ENCODE results near the gene PRR5L.

Gene PRR5L

DNA sequence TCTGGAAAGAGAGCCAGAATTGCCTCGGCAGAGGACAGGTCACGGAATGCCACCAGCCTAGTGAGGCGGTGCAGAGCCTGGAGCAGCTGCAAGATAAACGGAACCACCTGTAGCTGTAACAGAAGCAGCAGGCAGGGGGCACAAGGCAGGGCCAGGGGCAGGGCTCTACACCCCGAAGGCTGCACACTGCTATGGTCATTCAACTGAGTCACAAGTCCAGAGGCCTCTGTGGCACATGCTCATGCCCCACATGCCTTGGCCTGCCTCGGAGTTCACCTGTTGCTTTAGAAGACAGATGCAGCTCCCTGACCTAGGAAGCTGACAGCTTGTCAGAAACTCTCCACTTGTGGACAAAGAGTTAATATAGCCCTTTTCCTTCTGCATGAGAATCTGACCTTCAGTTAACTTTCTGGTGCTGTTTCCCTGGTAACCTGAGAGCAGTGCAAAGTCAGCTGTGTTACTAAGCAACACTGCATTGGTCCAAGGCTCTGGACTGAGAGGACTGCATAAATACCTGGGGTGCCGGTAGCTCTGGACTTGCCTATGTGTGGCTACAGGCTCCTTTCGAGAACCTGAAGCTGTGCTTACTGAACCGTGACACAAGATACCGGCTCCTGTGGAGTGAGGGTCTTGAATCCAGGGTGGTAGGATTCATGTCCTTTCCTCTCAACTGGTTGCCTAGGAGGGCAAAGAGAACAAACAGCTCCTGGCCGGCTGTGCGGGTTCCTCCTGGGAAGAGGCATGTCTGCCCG is 17.4 kb upstream of the PRR5L start:
- Histone ChIP-seq H3K4me3 (ENCODE audit: control insufficient read depth in 1 of 7, extremely low read depth in 1 of 7, insufficient read depth in 4 of 7, low read depth in 2 of 7, low read length in 6 of 7) (no peak overlapping the region), H3K36me3 (ENCODE audit: control insufficient read depth in 4 of 4, insufficient read depth in 4 of 4, low read length in 3 of 4) (peaks cover 10 to 57% (median 48%) of the 10 kb centered on the region in 4 experiments), H3K27me3 (replicated peaks in 2 of 5; ENCODE audit: control insufficient read depth in 4 of 5, insufficient read depth in 5 of 5, low read length in 4 of 5) (no peaks in the 10 kb centered on the region), H3K4me1 (ENCODE audit: control extremely low read depth in 1 of 4, control insufficient read depth in 4 of 4, insufficient read depth in 4 of 4, low read length in 3 of 4) (no peaks in the 10 kb centered on the region), H3K9me3 (ENCODE audit: control extremely low read depth in 1 of 5, control insufficient read depth in 4 of 5, insufficient read depth in 2 of 5, low read depth in 1 of 5, low read length in 4 of 5) (peaks cover 0 to 15% (median 3%) of the 10 kb centered on the region in 5 experiments), H3K27ac (ENCODE audit: insufficient read depth in 1 of 2, low read depth in 1 of 2, low read length in 2 of 2, poor library complexity in 1 of 2, severe bottlenecking in 2 of 2) (no peak overlapping the region)
- ChIA-PET CTCF (interaction anchor here (1.0 to 2.9 kb wide), 2 partner anchors 8 to 20 kb away, joined by 4 to 7 read pairs; no protein-coding TSS in a partner anchor), POLR2A (no interaction called here)
- 97% methylated on average over 12 of the region's 13 CpGs for WGBS (ENCODE audit: insufficient coverage)
- DNase-seq: no peak

- WGBS (ENCODE audit: insufficient coverage): no CpG with 5 or more reads among the region's 1 CpG
- Histone ChIP-seq H3K4me3 (ENCODE audit: control insufficient read depth in 1 of 7, extremely low read depth in 1 of 7, insufficient read depth in 4 of 7, low read depth in 2 of 7, low read length in 6 of 7) (no peak overlapping the region), H3K27ac (ENCODE audit: insufficient read depth in 1 of 2, low read depth in 1 of 2, low read length in 2 of 2, poor library complexity in 1 of 2, severe bottlenecking in 2 of 2) (no peak overlapping the region), H3K4me1 (ENCODE audit: control extremely low read depth in 1 of 4, control insufficient read depth in 4 of 4, insufficient read depth in 4 of 4, low read length in 3 of 4) (no peaks in the 10 kb centered on the region), H3K9me3 (ENCODE audit: control extremely low read depth in 1 of 5, control insufficient read depth in 4 of 5, insufficient read depth in 2 of 5, low read depth in 1 of 5, low read length in 4 of 5) (peaks cover 0 to 15% (median 4%) of the 10 kb centered on the region in 5 experiments), H3K27me3 (replicated peaks in 2 of 5; ENCODE audit: control insufficient read depth in 4 of 5, insufficient read depth in 5 of 5, low read length in 4 of 5) (no peaks in the 10 kb centered on the region), H3K36me3 (ENCODE audit: control insufficient read depth in 4 of 4, insufficient read depth in 4 of 4, low read length in 3 of 4) (peaks cover 6 to 42% (median 34%) of the 10 kb centered on the region in 4 experiments)
- ChIA-PET POLR2A (no interaction called here), CTCF (interaction anchor here (1.1 to 2.9 kb wide), 3 partner anchors 14 to 43 kb away, joined by 3 to 7 read pairs (median 5); no protein-coding TSS in a partner anchor)
- no peak for DNase-seq
These were observed 15.6 kb upstream of the PRR5L start for GRCh38 chr11:36280531-36280930.

DNA sequence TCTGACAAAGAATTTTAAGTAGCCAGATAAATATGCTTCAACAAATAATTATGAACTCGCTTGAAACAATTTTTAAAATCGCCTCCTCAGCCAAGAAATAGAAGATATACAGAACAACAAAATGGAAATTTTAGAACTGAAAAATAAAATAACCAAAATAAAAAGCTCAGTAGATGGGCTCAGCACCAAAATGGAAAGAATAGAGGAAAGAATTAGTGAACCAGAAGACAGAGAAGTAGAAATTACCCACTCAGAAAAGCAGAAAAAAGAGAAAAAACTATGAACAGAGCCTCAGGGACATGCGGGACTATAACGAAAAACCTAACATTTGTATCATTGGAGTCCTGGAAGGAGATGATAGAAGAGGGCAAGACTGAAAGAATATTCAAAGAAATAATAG is 14.2 kb upstream of the PRR5L start:
- CTCF ChIA-PET: interaction anchor here (2.9 kb wide), 1 partner anchor 23 kb away, joined by 7 read pairs; no protein-coding TSS in a partner anchor
- WGBS (ENCODE audit: insufficient coverage): no CpG with 5 or more reads among the region's 4 CpGs

GRCh38 chr11:36282926-36283325 is 13.2 kb upstream of the PRR5L start:
- ChIA-PET CTCF (no interaction called here), POLR2A (no interaction called here)
- H3K27ac ChIP-seq (ENCODE audit: insufficient read depth in 1 of 2, low read depth in 1 of 2, low read length in 2 of 2, poor library complexity in 1 of 2, severe bottlenecking in 2 of 2): no peak overlapping the region
- no peaks in the 10 kb centered on the region for H3K27me3 ChIP-seq (replicated peaks in 2 of 5; ENCODE audit: control insufficient read depth in 4 of 5, insufficient read depth in 5 of 5, low read length in 4 of 5)
- 100% methylated on average over 1 of the region's 1 CpG for WGBS (ENCODE audit: insufficient coverage)
- H3K4me1 ChIP-seq (ENCODE audit: control extremely low read depth in 1 of 4, control insufficient read depth in 4 of 4, insufficient read depth in 4 of 4, low read length in 3 of 4): peaks cover 0 to 3% (median under 1%) of the 10 kb centered on the region in 4 experiments
- peaks cover 0 to 24% (median 20%) of the 10 kb centered on the region in 4 experiments for H3K36me3 ChIP-seq (ENCODE audit: control insufficient read depth in 4 of 4, insufficient read depth in 4 of 4, low read length in 3 of 4)
- H3K4me3 ChIP-seq (ENCODE audit: control insufficient read depth in 1 of 7, extremely low read depth in 1 of 7, insufficient read depth in 4 of 7, low read depth in 2 of 7, low read length in 6 of 7): no peak overlapping the region
- H3K9me3 ChIP-seq (ENCODE audit: control extremely low read depth in 1 of 5, control insufficient read depth in 4 of 5, insufficient read depth in 2 of 5, low read depth in 1 of 5, low read length in 4 of 5): peaks cover 0 to 15% (median 4%) of the 10 kb centered on the region in 5 experiments
- DNase-seq: no peak

More for the DNA sequence above, 14.2 kb upstream of the PRR5L start:
- POLR2A ChIA-PET: no interaction called here
- Histone ChIP-seq H3K4me1 (ENCODE audit: control extremely low read depth in 1 of 4, control insufficient read depth in 4 of 4, insufficient read depth in 4 of 4, low read length in 3 of 4) (no peaks in the 10 kb centered on the region), H3K27me3 (replicated peaks in 2 of 5; ENCODE audit: control insufficient read depth in 4 of 5, insufficient read depth in 5 of 5, low read length in 4 of 5) (no peaks in the 10 kb centered on the region), H3K9me3 (ENCODE audit: control extremely low read depth in 1 of 5, control insufficient read depth in 4 of 5, insufficient read depth in 2 of 5, low read depth in 1 of 5, low read length in 4 of 5) (peaks cover 0 to 15% (median 4%) of the 10 kb centered on the region in 5 experiments), H3K4me3 (ENCODE audit: control insufficient read depth in 1 of 7, extremely low read depth in 1 of 7, insufficient read depth in 4 of 7, low read depth in 2 of 7, low read length in 6 of 7) (no peak overlapping the region), H3K36me3 (ENCODE audit: control insufficient read depth in 4 of 4, insufficient read depth in 4 of 4, low read length in 3 of 4) (peaks cover 0 to 31% (median 25%) of the 10 kb centered on the region in 4 experiments), H3K27ac (ENCODE audit: insufficient read depth in 1 of 2, low read depth in 1 of 2, low read length in 2 of 2, poor library complexity in 1 of 2, severe bottlenecking in 2 of 2) (no peak overlapping the region)
- no peak for DNase-seq

GRCh38 chr11:36288442-36289225 is 7.5 kb upstream of the PRR5L start:
- WGBS (ENCODE audit: insufficient coverage): 48% methylated on average over 27 of the region's 31 CpGs
- H3K27me3 ChIP-seq (replicated peaks in 2 of 5; ENCODE audit: control insufficient read depth in 4 of 5, insufficient read depth in 5 of 5, low read length in 4 of 5): no peaks in the 10 kb centered on the region
- ChIA-PET POLR2A (interaction anchor here (0.6 kb wide), 2 partner anchors 135 to 199 kb away, joined by 3 to 4 read pairs; no protein-coding TSS in a partner anchor), CTCF (interaction anchor here (0.6 to 10.6 kb wide), 6 partner anchors 22 to 209 kb away, joined by 3 to 191 read pairs (median 3); no protein-coding TSS in a partner anchor)
- peaks cover 0 to 2% (median 0%) of the 10 kb centered on the region in 5 experiments for H3K9me3 ChIP-seq (ENCODE audit: control extremely low read depth in 1 of 5, control insufficient read depth in 4 of 5, insufficient read depth in 2 of 5, low read depth in 1 of 5, low read length in 4 of 5)
- H3K36me3 ChIP-seq (ENCODE audit: control insufficient read depth in 4 of 4, insufficient read depth in 4 of 4, low read length in 3 of 4): no peaks in the 10 kb centered on the region
- H3K4me1 ChIP-seq (ENCODE audit: control extremely low read depth in 1 of 4, control insufficient read depth in 4 of 4, insufficient read depth in 4 of 4, low read length in 3 of 4): peaks cover 6 to 18% (median 13%) of the 10 kb centered on the region in 4 experiments
- peak overlapping the region; percentile 51 to 82 for H3K27ac ChIP-seq (ENCODE audit: insufficient read depth in 1 of 2, low read depth in 1 of 2, low read length in 2 of 2, poor library complexity in 1 of 2, severe bottlenecking in 2 of 2)
- peak overlapping the region; percentile 87 to 100 (median 97) for H3K4me3 ChIP-seq (ENCODE audit: control insufficient read depth in 1 of 7, extremely low read depth in 1 of 7, insufficient read depth in 4 of 7, low read depth in 2 of 7, low read length in 6 of 7)
- DNase-seq: peak; percentile 21 to 58 (median 47)

- H3K9me3 ChIP-seq (ENCODE audit: control extremely low read depth in 1 of 5, control insufficient read depth in 4 of 5, insufficient read depth in 2 of 5, low read depth in 1 of 5, low read length in 4 of 5): no peaks in the 10 kb centered on the region
- H3K4me1 ChIP-seq (ENCODE audit: control extremely low read depth in 1 of 4, control insufficient read depth in 4 of 4, insufficient read depth in 4 of 4, low read length in 3 of 4): peaks cover 6 to 18% (median 13%) of the 10 kb centered on the region in 4 experiments
- no peaks in the 10 kb centered on the region for H3K27me3 ChIP-seq (replicated peaks in 2 of 5; ENCODE audit: control insufficient read depth in 4 of 5, insufficient read depth in 5 of 5, low read length in 4 of 5)
- CTCF ChIA-PET: interaction anchor here (0.6 to 10.6 kb wide), 13 partner anchors 11 to 275 kb away, joined by 3 to 191 read pairs (median 3); no protein-coding TSS in a partner anchor
- peak within 1 kb of the TSS; percentile 51 to 82 for H3K27ac ChIP-seq (ENCODE audit: insufficient read depth in 1 of 2, low read depth in 1 of 2, low read length in 2 of 2, poor library complexity in 1 of 2, severe bottlenecking in 2 of 2)
- POLR2A ChIA-PET: interaction anchor here (0.6 kb wide), 2 partner anchors 134 to 198 kb away, joined by 3 to 4 read pairs; no protein-coding TSS in a partner anchor
- WGBS (ENCODE audit: insufficient coverage): 0% methylated on average over 25 of the region's 31 CpGs
- no peaks in the 10 kb centered on the region for H3K36me3 ChIP-seq (ENCODE audit: control insufficient read depth in 4 of 4, insufficient read depth in 4 of 4, low read length in 3 of 4)
- H3K4me3 ChIP-seq (ENCODE audit: control insufficient read depth in 1 of 7, extremely low read depth in 1 of 7, insufficient read depth in 4 of 7, low read depth in 2 of 7, low read length in 6 of 7): peak within 1 kb of the TSS; percentile 87 to 100 (median 97)
- DNase-seq: peak; percentile 93 to 96 (median 95)
These were observed 6.7 kb upstream of the PRR5L start, which contains the start of gene COMMD9 for GRCh38 chr11:36289226-36289852. Gene COMMD9 (minus strand): TSS chr11:36289424. CDS start chr11:36289412, 12 bp downstream.
